OCI-LY3 (cell line): ENCODE measurements around the gene CNTN5.

Experiments used
- H2AFZ ChIP-seq: fragments of 200-600, 300-600 bp; shearing (Covaris generic); 2 replicates; pipeline ENCODE4 v1.6.0; 2014; ENCODE audit warnings: antibody characterized with exemption, low read depth, low read length
- H3K27ac ChIP-seq: fragments of 200-600, 300-600 bp; sonication (generic); 2 replicates; pipeline ENCODE4 v1.5.1; 2014; ENCODE audit warnings: mild to moderate bottlenecking, low read length, moderate library complexity, mixed read lengths
- H3K27me3 ChIP-seq: fragments of 200-600, 300-600 bp; sonication (generic); 2 replicates; pipeline ENCODE4 v1.6.1; 2014; ENCODE audit warnings: low read depth, low read length, mixed read lengths
- H3K36me3 ChIP-seq: fragments of 200-600, 300-600 bp; sonication (generic); replicated peaks from 2 replicates; pipeline ENCODE3; 2014; ENCODE audit warnings: low read depth, low read length, mixed read lengths
- H3K4me1 ChIP-seq: fragments of 300-600, 200-600 bp; sonication (generic); 2 replicates; pipeline ENCODE4 v1.6.1; 2014; ENCODE audit warnings: low read length, mixed read lengths
- H3K4me2 ChIP-seq: fragments of 200-600, 300-600 bp; sonication (generic); 2 replicates; pipeline ENCODE4 v1.6.1; 2014; ENCODE audit warnings: low read length, mixed read lengths
- H3K4me3 ChIP-seq: fragments of 300-600, 200-600 bp; sonication (generic); 2 replicates; pipeline ENCODE4 v1.5.1; 2014; ENCODE audit warnings: antibody characterized with exemption, mild to moderate bottlenecking, low read length, moderate library complexity
- H3K79me2 ChIP-seq: fragments of 300-600, 200-600 bp; shearing (Covaris generic); 2 replicates; pipeline ENCODE4 v1.6.1; 2014; ENCODE audit warnings: mild to moderate bottlenecking, low read length, mixed read lengths
- H3K9ac ChIP-seq: fragments of 300-600, 200-600 bp; shearing (Covaris generic); 2 replicates; pipeline ENCODE4 v1.6.0; 2014; ENCODE audit warnings: mild to moderate bottlenecking, low read length, moderate library complexity
- H3K9me3 ChIP-seq: fragments of 200-600, 300-600 bp; shearing (Covaris generic); 2 replicates; pipeline ENCODE4 v1.6.1; 2014; ENCODE audit warnings: low read length, mixed read lengths; ENCODE audit not compliant: insufficient read depth
- H4K20me1 ChIP-seq: fragments of 200-600, 300-600 bp; sonication (generic); 2 replicates; pipeline ENCODE4 v1.6.1; 2016; ENCODE audit warnings: low read length, mixed read lengths; ENCODE audit not compliant: insufficient read depth
- EZH2phosphoT487 ChIP-seq: fragments of 200-600 bp; shearing (Covaris generic); IDR thresholded peaks from 2 replicates; pipeline ENCODE4 v1.6.1; 2018; ENCODE audit warnings: antibody characterized with exemption, mixed run types, low read depth
- TF ChIP-seq, protein P1 (sequence below): fragments of 200-600, 300-600 bp; sonication (generic); IDR thresholded peaks from 2 replicates; pipeline ENCODE4 v1.5.1; 2014; ENCODE audit warnings: antibody characterized with exemption, low read length, low read depth

The CNTN5 gene

DNA sequence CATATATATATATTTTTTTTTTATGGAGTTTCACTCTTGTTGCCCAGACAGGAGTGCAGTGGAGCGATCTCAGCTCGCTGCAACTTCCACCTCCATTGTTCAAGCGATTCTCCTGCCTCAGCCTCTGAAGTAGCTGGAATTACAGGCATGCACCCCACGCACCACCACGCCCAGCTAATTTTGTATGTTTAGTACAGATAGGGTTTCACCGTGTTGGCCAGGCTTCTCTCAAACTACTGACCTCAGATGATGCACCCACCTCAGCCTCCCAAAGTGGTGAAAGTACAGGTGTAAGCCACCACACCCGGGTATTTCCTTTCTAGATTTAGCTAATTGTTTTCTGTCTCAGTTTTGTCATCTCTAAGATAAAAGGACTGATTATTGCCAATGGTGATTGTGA, 821.1 kb downstream of the CNTN5 start:
- no peaks in the 10 kb centered on the region for H3K36me3 ChIP-seq
- no peaks in the 10 kb centered on the region for H3K4me1 ChIP-seq
- no peaks in the 10 kb centered on the region for H3K79me2 ChIP-seq
- H3K4me3 ChIP-seq: no peak overlapping the region
- H3K9ac ChIP-seq: no peak overlapping the region
- no peak overlapping the region for H3K27ac ChIP-seq
- TF ChIP-seq, protein P1, sequence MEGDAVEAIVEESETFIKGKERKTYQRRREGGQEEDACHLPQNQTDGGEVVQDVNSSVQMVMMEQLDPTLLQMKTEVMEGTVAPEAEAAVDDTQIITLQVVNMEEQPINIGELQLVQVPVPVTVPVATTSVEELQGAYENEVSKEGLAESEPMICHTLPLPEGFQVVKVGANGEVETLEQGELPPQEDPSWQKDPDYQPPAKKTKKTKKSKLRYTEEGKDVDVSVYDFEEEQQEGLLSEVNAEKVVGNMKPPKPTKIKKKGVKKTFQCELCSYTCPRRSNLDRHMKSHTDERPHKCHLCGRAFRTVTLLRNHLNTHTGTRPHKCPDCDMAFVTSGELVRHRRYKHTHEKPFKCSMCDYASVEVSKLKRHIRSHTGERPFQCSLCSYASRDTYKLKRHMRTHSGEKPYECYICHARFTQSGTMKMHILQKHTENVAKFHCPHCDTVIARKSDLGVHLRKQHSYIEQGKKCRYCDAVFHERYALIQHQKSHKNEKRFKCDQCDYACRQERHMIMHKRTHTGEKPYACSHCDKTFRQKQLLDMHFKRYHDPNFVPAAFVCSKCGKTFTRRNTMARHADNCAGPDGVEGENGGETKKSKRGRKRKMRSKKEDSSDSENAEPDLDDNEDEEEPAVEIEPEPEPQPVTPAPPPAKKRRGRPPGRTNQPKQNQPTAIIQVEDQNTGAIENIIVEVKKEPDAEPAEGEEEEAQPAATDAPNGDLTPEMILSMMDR: no peak
- TF ChIP-seq EZH2phosphoT487: no peak
- no peaks in the 10 kb centered on the region for H3K9me3 ChIP-seq
- H3K4me2 ChIP-seq: no peak overlapping the region
- no peaks in the 10 kb centered on the region for H4K20me1 ChIP-seq
- no peak overlapping the region for H2AFZ ChIP-seq
- H3K27me3 ChIP-seq: no peaks in the 10 kb centered on the region

DNA sequence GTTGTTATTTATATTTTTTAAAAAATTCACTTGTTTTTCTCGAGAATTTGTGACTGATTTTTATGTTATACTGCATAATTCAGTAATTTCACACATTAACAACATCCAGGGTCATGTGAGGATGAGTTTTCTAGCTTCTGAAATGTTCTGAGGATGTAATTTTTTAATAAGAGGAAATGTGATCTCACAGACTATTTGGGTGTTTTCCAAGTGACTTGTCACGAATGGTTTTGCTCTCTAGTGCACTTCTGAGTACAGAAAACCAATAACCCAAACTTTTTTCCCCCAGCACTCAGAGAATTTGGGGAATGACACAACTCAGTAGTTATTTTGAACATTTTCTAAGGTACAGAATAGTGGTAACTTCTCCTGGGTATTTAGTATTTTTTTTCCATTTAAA, 845.2 kb downstream of the CNTN5 start:
- Histone ChIP-seq H3K79me2 (no peaks in the 10 kb centered on the region), H3K27me3 (no peaks in the 10 kb centered on the region), H2AFZ (no peak overlapping the region), H4K20me1 (no peaks in the 10 kb centered on the region), H3K4me3 (no peak overlapping the region), H3K9me3 (no peaks in the 10 kb centered on the region), H3K4me2 (peak overlapping the region; percentile 33), H3K4me1 (peaks cover 15% of the 10 kb centered on the region), H3K9ac (no peak overlapping the region), H3K36me3 (no peaks in the 10 kb centered on the region), H3K27ac (peak overlapping the region; percentile 6; the same call in 1 of the 2 replicates)
- TF ChIP-seq, protein P1: no peak
- no peak for TF ChIP-seq EZH2phosphoT487

GRCh38 chr11:99881610-99882009, 860.9 kb downstream of the CNTN5 start:
- H3K4me3 ChIP-seq: no peak overlapping the region
- no peak overlapping the region for H3K27ac ChIP-seq
- TF ChIP-seq EZH2phosphoT487: no peak
- TF ChIP-seq, protein P1: no peak
- H3K36me3 ChIP-seq: no peaks in the 10 kb centered on the region
- H3K79me2 ChIP-seq: no peaks in the 10 kb centered on the region
- H3K4me1 ChIP-seq: no peaks in the 10 kb centered on the region
- no peak overlapping the region for H3K9ac ChIP-seq
- H2AFZ ChIP-seq: no peak overlapping the region
- H3K9me3 ChIP-seq: no peaks in the 10 kb centered on the region
- H4K20me1 ChIP-seq: no peaks in the 10 kb centered on the region
- no peaks in the 10 kb centered on the region for H3K27me3 ChIP-seq
- no peak overlapping the region for H3K4me2 ChIP-seq

DNA sequence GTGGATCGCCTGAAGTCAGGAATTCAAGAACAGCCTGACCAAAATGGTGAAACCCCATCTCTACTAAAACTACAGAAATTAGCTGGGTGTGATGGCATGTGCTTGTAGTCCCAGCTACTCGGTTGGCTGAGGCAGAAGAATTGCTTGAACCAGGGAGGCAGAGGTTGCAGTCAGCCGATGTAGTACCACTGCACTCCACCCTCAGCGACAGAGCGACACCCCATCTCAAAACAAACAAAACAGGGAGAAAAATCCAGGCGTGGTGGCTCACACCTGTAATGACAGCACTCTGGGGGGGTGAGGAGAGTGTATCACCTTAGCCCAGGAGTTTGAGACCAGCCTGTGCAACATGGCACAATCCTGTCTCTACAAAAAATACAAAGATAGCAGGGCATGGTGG, 864.0 kb downstream of the CNTN5 start:
- H3K27me3 ChIP-seq: no peaks in the 10 kb centered on the region
- no peaks in the 10 kb centered on the region for H3K79me2 ChIP-seq
- H3K27ac ChIP-seq: no peak overlapping the region
- H2AFZ ChIP-seq: no peak overlapping the region
- no peak for TF ChIP-seq EZH2phosphoT487
- TF ChIP-seq, protein P1: no peak
- no peak overlapping the region for H3K9ac ChIP-seq
- H4K20me1 ChIP-seq: no peaks in the 10 kb centered on the region
- H3K4me2 ChIP-seq: no peak overlapping the region
- no peaks in the 10 kb centered on the region for H3K9me3 ChIP-seq
- H3K36me3 ChIP-seq: no peaks in the 10 kb centered on the region
- H3K4me1 ChIP-seq: no peaks in the 10 kb centered on the region
- H3K4me3 ChIP-seq: no peak overlapping the region
